ENCODE data around the gene EGFL6.

DNA sequence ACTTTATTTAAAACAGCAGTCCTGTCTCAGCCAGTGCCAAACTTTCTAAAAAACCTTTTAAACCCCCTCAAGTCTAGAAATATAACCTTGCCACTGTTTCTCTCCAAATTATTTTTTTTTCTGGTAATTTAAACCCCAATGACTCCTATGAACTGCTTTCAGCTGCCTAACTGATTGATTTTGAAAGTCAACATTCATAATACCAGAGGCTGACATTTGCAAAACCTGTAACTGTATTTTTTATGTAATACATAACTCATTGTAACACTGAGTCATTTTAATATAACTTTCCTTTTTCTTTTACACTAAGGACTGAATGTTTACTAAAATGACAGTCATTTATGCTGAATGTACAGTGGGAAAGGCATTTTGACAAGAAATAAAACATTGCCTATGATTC is 19.1 kb upstream of the EGFL6 start:
- TF ChIP-seq, protein P1, sequence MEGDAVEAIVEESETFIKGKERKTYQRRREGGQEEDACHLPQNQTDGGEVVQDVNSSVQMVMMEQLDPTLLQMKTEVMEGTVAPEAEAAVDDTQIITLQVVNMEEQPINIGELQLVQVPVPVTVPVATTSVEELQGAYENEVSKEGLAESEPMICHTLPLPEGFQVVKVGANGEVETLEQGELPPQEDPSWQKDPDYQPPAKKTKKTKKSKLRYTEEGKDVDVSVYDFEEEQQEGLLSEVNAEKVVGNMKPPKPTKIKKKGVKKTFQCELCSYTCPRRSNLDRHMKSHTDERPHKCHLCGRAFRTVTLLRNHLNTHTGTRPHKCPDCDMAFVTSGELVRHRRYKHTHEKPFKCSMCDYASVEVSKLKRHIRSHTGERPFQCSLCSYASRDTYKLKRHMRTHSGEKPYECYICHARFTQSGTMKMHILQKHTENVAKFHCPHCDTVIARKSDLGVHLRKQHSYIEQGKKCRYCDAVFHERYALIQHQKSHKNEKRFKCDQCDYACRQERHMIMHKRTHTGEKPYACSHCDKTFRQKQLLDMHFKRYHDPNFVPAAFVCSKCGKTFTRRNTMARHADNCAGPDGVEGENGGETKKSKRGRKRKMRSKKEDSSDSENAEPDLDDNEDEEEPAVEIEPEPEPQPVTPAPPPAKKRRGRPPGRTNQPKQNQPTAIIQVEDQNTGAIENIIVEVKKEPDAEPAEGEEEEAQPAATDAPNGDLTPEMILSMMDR (IDR thresholded peaks at IDR 0.05; ENCODE audit: poor library complexity, severe bottlenecking): no peak
- no peak for TF ChIP-seq POLR2AphosphoS5 (IDR thresholded peaks at IDR 0.05)
- TF ChIP-seq, protein P2, sequence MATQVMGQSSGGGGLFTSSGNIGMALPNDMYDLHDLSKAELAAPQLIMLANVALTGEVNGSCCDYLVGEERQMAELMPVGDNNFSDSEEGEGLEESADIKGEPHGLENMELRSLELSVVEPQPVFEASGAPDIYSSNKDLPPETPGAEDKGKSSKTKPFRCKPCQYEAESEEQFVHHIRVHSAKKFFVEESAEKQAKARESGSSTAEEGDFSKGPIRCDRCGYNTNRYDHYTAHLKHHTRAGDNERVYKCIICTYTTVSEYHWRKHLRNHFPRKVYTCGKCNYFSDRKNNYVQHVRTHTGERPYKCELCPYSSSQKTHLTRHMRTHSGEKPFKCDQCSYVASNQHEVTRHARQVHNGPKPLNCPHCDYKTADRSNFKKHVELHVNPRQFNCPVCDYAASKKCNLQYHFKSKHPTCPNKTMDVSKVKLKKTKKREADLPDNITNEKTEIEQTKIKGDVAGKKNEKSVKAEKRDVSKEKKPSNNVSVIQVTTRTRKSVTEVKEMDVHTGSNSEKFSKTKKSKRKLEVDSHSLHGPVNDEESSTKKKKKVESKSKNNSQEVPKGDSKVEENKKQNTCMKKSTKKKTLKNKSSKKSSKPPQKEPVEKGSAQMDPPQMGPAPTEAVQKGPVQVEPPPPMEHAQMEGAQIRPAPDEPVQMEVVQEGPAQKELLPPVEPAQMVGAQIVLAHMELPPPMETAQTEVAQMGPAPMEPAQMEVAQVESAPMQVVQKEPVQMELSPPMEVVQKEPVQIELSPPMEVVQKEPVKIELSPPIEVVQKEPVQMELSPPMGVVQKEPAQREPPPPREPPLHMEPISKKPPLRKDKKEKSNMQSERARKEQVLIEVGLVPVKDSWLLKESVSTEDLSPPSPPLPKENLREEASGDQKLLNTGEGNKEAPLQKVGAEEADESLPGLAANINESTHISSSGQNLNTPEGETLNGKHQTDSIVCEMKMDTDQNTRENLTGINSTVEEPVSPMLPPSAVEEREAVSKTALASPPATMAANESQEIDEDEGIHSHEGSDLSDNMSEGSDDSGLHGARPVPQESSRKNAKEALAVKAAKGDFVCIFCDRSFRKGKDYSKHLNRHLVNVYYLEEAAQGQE (IDR thresholded peaks at IDR 0.05; ENCODE audit: borderline replicate concordance): no peak
- TF ChIP-seq EP300 (conservative IDR thresholded peaks at IDR 0.05; ENCODE audit: poor library complexity, severe bottlenecking): no peak
- TF ChIP-seq EZH2 (IDR thresholded peaks at IDR 0.05; ENCODE audit: borderline replicate concordance, insufficient read depth, low read length, poor library complexity, severe bottlenecking): no peak
- no peak for TF ChIP-seq RAD21 (conservative IDR thresholded peaks at IDR 0.05)
